CD4-positive, alpha-beta T cell treated with Interleukin-15 for 1 hour (primary cell): ENCODE data around the gene PYGL.
"Not testable (repeated sequence)": the region's sequence is repeated elsewhere in the genome, so short reads cannot be mapped to it uniquely, and the experiment has no call there.

Experiments
- DNase-seq: peaks from one replicate; pipeline ENCODE4 v3.0.0-alpha.2; 2020

PYGL gene

DNA sequence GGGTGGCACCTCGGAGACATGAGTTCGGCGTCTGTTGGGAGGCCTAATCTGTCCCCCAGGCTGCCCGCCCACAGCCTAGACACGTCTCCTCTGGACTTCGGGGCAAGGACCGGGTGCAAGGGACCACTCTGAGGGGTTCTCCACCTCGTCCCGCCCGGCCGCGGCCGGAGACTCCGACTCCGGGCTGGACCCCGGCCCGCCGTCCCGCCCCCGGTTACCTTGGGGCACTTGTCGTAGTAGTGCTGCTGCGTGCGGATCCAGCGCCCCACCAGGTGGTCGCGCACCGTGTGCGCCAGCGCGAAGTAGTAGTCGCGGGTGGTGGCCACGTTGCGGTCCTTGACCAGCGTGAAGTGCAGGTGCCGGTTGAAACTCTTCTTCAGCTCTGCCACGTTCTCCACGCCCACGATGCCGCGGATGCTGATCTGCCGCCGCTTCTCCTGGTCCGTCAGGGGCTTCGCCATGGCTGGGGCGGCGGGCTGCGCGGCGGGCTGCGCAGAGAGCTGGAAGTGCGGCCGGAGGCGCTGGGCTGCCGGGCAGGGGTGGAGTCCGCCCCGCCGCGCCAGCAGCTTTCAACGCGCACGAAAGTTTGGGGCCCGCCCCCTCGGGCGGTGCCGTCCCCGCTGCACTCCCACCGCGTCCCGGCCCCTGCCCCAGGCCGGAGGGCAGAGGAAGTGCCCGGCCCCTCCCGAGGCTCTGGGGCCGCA, at the start of gene PYGL:
TSS of gene PYGL (minus strand) at position 541 of the 704 bp plus-strand sequence. CDS start at position 461, 80 bp downstream.
- DNase-seq: peak; percentile 35

DNA sequence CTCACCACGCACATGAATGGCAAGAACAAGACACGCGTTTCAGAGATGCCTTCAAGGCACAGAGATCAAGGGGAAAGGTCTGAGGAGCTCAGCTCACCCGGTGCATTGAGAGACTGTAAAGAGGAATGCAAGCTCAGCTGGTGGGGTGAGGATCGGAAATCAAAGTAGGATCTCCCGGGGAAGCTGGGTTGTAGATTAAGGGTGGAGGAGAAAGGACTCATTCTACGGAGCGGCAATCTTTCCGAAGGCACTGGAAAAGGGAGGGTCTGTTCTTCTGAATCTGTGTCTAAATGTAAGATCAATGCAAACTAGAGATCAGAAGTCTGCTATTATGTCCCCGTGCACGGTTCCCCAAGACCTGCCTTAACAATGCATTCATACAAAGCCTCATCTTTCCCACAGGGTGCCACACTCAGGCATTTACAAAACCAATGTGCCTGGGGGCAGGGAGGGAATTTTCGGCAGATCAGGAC, 41.6 kb upstream of the PYGL start:
- no peak for DNase-seq

DNA sequence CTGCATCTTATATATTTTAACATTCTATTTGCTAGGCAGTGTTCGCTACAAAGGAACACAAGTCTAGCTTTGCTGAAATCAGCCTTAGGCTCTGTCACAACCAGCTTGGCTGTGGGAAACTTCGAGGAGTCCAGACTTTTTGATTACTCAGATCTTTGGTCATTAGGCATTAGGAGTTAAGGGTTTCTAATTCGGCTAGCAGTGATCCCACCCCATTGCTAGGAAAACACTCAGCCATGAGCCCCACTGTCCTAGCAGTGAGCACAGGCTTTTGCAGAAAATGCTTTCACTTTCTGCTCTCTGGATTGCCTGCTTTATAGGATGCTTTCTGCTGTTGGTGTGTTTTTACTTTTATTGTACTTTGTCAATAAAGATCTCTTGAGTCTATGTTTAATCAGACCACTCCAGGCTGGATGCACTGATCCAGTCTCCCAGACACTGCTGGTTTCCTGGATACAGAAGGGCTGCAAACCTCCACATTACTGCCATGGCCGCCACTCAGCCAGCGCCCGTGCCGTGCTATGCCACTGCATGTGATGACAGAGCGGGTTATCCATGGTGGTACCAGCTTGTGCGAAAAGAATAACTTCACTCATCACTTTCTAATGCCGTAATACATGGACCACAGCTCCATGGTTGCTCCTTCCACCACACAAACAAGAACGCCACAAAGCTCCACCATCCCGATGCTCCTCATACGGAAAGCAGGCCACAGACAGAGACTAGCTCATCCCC, 41.0 kb upstream of the PYGL start:
- DNase-seq: no peak

DNA sequence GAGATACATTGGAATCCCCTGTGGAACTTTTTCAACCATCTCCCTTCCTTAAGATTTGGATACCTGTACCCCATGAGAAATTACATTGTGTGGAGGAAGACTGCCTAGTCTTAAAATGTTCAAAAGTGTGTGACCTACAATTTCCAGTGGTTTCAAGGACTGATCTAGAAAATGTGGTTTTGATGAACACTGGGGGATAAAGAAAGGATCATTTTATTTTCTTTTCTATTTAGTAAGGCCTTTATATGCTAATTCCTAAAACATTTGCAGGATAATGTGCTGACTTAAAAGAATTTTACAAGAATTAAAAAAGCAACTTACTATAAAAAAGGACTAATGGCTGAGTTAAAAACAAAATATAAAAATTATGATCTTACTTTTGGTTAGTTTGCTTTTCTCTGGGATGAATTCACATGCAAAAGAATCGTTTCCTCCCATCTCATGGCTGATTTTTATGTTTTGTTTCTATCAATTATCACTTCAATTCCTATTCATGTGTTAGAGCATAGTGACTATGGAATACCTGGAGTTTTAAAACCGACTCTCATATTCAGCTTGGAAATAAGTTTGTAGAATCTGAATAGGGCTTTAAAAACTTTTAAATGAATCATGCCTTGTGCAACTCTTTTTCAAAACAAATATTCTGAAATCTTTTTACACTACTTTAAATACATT, 39.9 kb upstream of the PYGL start:
- no peak for DNase-seq

DNA sequence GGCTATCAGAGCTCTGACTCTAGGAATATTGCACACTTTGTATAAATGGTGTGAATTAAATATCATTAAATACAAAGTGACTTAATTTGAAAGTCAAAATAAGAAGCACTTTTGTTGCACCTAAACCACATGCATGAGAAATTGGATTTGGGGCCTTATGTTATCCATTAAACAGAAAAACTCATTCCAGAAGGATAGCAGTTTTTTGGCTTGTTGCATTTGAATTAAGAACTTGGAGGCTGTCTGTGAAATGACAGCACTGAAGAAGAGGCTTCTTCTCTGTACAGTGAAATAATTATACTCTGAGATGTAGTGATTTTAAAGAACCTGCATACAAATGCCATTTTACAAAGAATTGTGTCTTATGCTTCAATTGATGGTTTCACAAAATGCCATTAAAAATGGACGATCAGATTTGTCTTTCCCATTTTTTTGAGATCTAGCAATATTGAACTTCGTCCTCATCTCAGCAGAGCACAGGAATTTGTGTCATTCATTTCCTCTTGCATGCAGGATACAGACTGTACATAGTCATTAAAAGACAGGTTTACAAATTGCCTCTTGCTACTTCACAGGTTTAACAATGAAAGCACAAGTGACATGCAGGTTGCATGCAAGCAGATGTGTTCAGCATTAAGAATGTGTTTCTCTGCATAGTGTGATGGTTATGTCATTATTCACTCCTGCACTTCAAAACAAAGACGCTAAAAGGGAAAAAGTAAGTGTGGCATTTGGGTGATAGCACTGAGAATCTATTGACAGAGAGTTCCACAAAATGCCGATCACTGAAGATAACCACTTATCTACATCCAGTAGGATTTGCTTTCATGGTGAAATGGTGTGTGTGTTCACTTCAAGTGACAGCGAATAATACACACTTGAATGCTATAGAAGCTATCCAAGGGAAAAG, 35.9 kb upstream of the PYGL start:
- no peak for DNase-seq

DNA sequence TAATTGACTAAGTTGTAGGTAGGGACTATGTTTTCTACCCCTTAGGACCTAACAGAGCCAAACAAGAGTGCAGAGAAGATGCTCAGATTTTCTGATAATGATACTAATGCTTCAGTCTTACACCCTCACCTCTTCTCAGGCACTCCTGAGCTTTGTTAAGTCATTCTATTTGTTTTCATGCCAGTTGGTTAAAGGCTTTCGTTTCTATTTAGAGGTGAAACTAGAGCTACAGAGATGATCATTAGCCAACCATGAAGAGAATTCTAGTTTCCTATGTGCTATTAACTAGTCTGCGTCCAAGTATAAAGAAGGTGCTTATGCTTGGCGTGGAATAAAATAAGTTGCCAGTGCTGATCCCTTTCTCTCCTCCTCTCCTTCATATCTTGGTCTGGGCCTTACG, 34.6 kb upstream of the PYGL start:
- no peak for DNase-seq

DNA sequence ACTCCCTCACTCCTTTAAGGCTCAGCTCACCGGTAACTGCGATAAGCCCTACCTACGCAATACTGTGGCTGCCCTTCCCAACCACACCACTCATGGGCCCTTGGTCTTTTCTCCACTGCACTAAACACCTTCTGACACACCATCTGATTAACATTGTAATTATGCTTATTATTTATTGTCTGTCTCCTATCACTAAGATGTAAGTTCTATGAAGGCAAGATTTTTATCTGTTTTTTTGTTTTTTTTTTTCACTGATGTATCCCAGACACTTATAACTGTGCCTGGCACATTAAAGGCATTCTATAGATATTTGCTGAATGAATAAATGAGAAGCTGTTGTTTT, 34.2 kb upstream of the PYGL start:
- DNase-seq: no peak

DNA sequence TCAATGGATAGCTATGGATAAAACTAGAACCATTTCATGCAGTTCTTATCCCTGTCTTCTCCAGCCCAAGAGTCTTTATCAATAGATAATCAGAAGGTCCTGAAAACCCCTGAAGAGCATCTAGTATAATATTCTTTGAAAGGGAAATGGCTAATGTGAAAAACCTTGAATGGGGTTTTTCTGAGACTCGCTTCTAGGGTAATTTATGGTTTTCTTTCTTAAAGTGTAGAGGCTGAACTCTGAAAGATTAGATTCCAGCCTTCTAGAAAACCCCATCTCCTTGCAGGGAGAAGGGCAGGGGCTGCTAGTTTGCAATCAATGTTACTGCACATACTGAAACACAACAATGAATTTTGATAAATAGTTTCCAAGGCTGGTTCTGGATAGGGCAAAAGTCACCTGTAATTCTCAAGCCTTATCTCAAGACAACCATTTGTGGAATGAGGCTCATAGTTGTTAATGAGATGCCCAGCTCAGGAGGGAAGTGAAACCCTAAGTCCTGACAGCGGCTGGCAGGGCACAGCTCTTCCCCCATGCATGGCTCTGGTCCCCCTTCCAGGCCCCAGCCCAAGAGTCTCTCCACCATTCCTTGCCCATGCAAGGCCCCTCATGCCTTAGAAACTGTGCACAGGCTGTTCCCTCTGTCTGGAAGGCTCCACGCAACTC, 33.7 kb upstream of the PYGL start:
- DNase-seq: no peak

DNA sequence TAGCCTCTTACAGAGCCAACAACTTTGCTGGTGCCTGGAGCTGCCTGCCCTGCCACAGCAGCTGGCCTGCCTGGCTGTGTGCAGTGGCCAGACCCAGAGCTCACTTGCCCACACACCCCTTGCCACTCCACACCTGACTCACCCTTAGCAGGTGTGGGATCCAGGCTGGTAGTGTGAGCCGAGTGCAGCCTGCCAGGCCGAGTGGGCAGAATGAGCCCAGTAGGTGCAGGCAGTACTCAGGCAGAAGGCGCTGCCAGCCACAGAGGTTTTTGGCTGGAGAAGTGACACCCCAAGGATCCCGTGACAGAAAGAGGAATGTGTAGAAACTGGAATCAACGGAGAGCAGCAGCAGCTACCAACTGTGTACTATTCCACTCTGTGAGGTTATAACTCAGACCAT, 29.8 kb upstream of the PYGL start:
- no peak for DNase-seq

DNA sequence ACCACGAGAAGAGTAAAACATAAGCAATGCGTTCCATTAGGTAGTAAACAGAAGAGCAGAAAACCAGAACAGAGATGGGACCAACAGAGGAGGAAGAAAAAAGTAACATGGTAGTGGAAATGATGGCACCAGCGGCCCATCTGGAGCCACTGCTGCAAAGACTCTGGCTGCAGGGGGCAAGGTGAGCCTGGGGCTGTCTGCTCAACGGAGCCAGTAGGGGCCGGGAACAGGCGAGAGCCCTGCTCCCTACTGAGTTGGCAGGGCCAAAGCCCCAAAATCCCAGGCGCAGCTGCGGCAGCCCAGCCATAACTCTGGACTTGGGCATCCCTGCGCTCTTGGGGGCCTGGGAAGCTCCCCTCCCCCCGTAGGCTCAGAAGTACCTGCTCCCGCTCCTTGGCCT, 28.5 kb upstream of the PYGL start:
- DNase-seq: no peak

DNA sequence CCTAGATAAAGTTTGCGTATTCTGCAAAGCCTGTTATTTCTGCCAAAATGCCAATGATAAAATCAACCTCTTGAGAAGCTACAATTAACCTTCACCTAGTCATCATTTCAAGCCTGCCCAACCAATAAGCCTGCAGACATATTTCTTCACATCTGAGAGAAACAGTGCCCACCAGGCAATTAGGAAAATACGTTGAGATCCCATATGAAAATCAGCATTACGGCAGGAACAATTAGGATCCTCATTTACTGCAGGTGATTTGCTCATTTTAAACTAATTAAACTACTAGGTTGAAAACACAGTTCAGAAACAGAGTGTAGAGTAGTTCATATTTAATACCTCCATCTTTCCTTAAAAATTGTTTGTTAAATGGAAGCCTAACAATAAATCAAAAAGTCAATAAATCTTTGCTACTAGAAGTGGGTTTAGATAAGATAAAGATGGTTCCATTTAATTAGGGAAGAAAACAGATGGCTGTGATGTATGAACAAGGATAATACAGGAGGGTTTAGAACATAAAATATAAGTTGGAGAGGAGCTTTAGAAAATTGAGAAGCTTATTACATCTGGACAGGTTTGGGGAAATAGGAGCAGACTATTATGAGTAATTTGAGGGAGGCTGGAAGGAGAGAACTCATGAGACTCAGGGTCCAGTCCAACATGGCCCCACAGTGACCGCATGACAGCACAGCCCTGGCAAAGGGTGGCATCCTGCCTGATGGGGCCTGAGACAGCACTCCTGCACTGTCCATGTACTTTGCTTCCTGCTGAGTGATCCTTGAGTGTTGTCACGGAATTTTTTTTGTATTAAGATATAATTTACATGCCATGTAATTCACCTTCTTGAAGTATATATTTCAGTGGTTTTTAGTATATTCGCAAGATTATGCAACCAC, 26.9 kb upstream of the PYGL start:
- DNase-seq: no peak

DNA sequence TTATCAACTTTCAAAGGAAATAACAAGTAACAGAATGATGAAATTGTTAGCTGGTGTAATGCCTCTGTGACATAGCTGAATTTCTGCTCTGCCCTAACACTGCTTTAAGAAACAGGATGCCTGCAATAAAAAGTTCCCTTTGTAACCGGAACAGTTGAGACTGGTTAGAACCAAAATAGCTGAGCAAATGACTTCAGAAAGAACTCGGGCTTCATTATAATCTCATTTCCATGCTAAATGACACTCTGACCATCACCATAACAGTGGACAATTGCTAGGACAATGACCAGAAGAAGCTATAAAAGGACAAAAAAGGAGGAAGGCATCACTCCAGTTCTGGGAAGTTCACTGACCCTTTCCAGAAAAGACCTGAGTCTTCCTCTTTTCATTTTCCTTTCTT, 23.5 kb upstream of the PYGL start:
- no peak for DNase-seq

DNA sequence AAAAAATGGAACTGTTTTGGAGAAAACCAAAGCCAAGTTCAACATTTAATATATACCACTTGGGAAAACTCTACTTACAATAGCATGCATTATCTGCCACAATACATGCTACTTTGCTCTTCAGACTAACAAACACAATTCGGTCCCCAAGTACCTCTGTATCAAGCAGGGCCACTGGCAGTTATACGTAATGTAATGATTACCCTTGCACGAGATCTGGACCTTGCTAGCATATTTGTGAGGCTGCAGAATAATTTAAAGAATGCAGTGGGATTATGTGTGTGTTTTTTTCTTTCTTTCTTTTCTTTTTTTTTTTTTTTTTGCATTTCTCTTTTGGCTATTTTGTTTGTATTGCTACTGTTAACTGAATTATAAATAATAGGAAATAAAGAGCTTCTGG, 22.8 kb upstream of the PYGL start:
- no peak for DNase-seq

DNA sequence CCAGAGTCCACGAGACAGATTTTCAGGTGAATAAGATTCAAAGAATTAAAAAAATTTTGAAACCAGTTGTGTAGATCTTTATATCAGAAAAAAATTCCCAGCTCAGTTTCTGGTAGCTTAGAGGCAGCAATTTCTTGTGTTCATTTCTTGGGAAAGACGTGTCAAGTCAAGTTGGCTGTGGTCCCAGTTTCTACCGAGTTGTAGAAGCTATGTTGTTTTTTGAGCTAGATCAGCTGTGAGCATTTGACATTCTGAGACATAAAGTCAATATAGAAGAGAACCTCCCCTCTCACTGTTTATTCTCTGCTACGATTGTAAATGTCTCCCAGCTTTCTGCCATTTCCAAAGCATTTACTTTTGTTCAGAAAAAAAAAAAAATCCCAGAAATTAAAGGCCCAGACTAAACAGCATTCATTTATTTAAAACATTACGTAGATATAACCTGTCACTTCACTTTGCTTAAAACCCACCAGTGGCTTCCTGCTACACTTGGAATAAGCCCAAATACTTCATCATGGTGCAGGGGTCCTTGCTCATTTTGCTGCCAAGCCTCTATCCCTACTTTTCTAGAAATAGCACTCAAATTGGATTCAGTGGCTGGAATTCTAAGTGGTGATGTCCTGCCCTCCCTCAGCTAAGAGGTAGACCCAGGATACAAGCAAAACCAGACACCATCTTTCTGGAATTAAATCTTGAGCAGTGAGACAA, 20.6 kb upstream of the PYGL start:
- no peak for DNase-seq

DNA sequence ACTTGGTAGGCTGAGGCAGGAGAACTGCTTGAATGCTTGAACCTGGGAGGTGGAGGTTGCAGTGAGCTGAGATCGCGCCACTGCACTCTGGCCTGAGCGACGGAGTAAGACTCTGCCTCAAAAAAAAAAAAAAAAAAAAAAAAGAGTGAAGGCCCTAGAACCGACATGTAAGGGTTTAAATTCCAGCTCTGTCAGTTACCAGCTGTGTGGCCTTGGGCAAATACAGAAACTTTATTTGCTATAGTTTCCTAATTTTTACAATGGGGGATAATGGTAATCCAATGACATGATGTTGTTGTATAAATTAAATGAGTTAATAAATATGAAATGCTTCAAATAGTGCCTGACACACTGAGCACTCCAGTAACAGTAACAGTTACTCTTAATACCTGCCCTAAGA, 19.6 kb upstream of the PYGL start:
- no peak for DNase-seq

DNA sequence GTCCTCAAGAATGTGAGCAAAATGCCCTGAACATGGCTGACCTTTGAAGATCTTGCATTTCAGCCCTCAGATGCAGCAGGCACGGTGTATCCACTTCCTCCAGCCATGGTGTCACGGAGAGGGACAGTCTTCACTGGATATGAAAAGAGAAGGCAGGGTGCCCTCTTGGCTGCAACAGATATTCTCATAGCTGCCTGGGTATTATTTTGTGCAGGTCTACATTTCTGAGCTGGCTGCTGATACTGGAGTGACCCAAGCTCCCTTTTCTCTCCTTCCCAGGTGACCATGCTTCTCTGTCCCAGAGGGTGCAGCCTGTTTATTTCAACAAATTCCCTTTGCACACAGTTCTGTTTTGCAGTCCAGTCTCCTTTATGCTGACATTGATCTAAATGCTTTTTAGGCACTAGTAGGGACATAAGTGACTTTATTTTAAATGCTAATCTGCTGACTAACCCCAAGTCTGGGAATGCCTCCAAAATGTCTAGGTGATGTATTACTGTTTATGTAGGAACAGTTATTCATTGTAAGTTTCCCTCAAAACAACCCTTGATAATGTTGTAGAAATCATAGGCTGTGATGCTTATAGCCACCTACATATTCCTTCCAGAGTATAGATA, 17.4 kb upstream of the PYGL start:
- no peak for DNase-seq

DNA sequence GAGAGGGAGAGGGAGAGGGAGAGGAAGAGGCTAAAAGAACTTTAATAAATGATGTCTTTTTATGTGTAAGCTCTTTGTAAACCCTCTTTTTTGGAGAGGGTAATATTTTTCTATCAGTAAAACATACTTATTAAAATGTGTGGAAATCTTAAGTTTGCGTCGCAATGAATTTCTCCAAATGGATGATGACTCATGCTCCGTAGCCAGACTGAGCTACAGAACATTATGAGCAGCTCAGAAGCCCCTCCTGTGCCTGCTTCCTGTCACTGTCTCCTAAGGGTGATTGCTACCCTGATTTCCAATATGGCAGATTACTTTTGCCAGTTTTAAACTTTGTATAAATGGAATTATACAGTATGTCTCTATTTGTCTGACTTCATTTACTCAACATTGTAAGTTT, 13.0 kb upstream of the PYGL start:
- DNase-seq: no peak

DNA sequence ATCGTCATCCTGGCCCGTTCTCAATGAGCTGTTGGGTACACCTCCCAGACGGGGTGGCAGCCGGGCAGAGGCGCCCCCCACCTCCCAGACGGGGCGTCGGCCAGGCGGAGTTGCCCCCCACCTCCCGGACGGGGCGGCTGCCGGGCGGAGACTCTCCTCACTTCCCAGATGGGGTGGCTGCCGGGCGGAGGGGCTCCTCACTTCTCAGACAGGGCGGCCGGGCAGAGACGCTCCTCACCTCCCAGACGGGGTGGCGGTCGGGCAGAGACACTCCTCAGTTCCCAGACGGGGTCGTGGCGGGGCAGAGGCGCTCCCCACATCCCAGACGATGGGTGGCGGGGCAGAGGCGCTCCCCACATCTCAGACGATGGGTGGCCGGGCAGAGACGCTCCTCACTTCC, 12.1 kb upstream of the PYGL start:
- DNase-seq: not testable (repeated sequence)

DNA sequence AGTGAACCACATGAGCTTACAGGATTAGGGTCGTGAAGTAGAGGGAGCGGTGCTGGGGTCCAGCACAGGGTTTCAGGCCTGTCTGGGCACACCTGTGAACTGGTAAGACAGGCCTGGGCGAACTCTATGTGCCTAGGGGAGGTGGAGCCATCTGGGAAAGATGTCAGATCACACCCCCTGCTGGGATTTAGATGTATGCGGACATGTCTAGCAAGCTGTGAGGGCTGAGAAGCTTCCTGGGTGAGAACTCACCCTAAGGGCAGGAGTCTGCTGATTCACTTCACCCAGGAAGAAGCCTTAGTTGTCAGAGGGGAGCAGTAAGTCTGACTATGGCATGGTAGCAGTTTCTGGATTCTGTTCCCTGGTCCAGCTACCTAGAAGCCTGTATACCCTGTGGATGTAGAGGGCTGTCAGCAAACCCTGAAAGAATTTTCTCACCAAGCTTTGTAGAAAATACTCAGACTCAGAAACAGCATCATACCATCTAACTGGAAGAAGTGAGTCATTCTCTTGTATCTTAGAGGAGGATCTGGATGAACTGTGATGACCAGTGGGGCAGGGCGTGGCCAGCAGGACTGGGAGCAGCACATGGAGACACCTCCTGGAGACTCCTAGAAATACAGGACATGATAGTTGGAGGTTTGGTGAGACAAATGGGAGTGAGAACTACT, 11.2 kb upstream of the PYGL start:
- DNase-seq: peak; percentile 66
